NK-92 treated with Interleukin-12 subunit alpha and Interleukin-12 subunit beta, amount 100 ng/mL, for 24 hours (cell line): ENCODE measurements around the gene PTGIR.

Source experiments
- DNase-seq: peaks from one replicate; lab custom pipeline; 2025; lab: John Stamatoyannopoulos, UW

Gene PTGIR

DNA sequence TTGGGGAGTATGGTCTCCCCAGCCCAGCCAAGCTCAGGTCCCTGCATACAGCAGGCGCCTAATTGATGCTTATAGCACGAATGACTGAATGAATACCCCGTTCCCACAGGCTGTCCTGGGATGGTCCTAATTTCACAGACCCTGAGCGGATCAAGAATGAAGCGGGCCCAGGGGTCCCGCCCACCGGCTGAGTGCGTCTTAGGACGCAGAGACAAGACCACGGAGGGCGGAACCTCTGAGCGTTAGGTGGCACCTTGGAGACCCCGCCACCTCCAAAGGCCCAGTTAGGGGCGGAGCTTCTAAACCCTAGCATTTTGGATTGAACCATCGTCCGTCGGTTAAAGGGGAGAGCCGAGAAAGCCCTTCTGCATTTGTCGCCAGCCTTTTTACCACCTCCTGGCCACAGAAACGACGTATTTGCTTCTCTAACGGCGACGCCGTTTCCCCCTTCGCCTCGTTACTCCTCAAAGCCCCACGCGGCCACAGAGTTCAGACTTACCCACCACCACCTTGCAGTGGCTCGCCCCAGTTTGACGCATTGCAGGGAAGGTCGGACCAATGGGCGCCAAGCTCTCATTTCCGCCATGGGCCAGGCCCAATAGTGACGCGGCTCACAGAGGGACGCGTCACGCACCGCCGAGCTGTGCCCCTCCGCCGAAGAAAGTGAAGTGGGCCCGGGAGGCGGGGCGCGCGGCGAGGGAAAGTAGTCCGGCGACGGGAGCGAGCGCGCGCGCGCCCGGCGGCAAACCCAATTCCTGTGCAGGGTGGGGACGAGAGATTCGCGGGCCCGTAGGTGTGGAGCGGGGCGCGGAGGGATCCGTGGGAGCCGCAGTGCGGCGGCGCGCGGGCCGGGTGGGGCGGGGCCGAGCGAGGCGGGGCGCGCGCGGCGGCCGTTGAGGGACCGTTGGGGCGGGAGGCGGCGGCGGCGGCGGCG, 24.2 kb downstream of the PTGIR start:
- peak; percentile 92 for DNase-seq

DNA sequence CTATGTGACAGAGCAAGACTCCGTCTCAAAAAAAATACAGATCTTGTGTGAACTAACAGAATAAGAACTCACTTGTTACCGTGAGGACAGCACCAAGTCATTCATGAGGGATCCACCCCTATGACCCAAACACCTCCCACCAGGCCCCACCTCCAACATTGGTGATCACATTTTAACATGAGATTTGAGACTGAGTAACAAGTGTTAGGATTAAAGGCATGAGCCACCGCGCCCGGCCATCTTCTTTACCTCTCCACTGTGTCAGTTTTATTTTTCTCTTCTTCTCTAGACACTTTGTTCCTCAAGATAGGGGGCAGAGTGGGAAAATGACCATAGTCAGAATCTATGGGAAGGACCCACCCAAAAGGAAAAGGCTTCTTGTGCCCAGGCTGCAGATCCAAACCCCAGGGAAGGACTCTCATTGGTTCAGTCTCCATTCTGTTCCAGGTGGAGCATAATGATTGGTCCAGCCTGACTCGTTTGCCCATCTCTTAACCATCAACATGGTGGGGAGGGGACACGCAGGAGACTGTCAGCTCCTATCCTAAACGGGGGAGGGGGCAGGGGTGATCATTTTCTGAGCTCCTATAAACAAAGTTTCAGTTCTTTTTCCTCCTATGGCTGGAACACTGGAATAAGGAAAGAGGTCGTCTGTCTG, 25.0 kb downstream of the PTGIR start:
- no peak for DNase-seq

DNA sequence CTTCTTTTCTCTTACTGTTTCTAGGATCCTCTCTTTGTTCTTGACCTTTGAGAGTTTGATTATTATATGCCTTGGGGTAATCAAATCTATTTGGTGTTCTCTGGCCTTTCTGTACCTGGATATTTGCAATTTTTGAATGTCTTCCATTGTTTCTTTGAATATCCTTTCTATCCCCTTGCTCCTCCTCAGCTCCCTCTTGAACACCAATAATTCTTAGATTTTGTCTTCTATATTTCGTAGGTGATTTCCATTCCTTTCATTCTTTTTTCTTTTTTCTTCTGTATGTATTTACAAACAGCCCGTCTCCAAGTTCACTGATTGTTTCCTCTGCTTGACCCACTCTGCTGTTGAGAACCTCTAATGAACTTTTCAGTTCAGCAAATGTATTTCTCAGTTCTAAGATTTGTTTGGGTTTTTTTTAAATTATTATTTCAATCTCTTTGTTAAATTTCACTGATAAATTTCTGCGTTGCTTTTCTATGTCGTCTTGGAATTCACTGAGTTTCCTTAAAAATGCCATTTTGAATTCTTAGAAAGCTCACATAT, 26.4 kb downstream of the PTGIR start:
- DNase-seq: no peak

DNA sequence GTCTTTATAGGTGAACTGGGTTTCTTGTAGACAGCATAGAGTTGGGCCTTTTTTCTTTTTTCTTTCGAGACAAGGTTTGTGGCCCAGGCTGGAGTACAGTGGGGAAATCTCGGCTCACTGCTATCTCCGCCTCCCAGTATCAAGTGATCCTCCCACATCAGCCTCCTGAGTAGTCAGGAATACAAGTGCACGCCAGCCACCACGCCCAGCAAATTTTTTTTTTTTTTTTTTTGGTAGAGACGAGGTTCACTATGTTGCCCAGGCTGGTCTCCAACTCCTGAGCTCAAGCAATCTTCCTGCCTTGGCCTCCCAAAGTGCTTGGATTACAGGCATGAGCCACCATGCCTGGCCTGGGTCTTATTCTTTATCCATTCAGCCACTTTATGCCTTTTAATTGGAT, 28.9 kb downstream of the PTGIR start:
- DNase-seq: no peak

DNA sequence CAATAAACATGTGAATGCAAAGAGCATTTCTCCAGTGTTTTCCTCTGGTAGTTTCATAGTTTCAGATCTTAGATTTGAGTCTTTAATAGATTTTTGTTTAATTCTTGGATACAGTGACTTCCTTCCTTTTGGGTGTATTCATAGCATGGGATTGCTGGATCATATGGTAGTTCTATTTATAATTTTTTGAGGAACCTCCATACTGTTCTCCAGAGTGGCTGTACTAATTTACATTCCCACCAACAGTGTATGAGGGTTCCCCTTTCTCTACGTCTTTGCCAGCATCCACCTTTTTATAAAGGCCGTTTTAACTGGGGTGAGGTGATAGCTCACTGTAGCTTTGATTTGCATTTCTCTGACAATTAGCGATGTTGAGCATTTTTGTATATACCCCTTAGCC, 33.0 kb downstream of the PTGIR start:
- no peak for DNase-seq

DNA sequence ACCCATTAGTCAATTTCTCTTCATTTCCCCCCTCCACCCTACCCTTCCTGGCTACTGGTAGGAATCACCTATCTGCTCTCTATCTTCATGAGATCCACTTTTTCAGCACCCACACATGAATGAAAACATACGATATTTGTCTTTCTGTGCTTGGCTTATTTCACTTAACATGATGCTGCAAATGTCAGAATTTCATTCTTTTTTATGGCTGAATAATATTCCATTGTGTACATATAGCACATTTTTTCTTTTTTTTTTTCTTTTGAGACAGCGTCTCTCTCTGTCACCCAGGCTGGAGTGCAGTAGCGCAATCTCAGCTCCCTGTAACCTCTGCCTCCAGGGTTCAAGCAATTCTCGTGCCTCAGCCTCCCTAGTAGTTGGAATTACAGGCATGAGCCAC, 33.6 kb downstream of the PTGIR start:
- DNase-seq: no peak

DNA sequence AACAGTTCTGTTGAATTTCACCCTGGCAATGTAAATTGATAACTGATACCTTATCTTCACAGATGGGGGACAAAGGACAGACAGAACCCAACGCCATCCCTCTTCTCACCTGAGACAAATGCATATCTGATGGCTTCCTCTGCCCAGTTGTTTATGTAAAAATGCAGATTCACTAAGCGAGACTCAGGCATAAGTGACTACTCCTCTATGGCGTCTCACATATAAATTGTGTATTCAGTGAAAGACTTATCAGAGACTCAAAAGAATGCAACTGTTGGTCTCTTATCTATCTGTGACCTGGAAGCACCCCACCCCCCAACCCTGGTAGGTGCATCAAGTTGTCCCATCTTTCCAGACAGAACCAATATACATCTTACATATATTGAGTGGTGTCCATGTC, 37.0 kb downstream of the PTGIR start:
- no peak for DNase-seq

DNA sequence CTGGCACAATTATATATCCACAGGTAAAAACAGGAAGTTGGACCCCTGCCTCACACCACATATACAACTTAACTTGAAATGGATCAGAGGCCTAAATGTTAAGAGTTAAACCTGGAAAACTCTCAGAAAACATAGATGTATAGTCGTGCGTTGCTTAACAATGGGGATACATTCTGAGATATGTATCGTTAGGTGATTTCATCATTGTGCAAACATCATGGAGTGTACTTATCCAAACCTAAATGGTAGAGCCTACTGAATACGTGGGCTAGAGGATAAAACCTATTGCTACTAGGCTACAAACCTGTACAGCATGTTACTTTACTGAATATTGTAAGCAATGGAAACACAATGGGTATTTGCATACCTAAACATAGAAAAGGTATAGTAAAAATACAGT, 38.6 kb downstream of the PTGIR start:
- no peak for DNase-seq

DNA sequence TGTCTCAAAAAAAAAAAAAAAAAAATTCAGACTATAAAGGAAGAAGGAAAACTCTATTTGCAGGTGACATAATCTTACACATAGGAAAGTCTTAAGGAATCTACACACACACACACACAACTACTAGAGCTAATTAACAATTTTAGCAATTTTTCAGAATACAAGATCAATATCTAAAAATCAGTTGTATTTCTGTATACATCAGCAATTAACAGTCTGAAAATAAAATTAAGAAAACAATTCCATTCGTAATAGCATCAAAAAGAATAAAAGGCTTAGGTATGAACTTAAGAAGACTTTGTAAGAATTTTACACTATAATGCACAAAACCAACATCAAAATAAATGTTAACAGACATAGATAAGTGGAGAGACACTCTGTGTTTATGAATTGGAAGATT, 39.4 kb downstream of the PTGIR start:
- no peak for DNase-seq

DNA sequence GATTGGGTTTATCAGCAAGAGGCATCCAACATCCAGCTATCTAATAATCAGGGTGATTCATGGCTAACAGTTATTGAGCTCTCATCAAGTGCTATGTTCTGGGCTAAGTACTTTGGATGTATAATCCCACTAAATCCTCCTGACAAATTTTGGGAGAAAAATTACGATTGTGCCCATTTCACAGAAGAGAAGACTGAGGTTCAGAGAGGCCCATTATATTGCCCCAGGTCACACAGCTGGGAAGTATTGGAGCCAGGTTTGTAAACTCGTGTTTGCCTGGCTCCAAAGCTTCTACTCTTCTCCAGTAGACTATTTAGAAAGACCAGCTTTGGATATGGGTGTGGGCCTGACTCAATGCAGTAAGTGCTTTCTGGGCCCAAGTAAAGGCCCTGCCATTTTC, 44.6 kb downstream of the PTGIR start:
- no peak for DNase-seq

DNA sequence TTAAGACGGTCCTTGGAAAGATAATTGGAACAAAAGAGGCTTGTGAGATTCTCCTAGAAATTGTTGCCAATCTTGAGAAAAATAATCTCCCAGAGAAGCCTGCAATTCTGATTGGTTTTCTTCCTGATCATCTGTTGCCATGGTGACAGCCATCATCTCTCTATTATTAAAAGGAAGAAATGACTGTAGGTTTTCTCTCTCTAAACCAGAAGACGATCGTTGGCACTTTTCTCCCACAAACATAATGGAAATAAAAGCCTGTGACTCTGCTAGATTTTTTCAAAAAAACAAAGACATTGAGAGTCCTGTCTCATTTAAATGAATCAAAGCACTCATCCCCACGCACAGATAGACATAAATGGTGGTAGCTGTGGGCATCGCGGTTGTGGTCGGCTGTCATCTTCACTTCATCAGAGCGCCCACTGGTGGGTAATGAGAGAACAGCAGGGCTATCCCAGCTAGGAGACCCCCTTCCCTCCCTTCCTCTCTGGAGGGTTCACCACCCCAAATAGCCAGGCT, 45.5 kb downstream of the PTGIR start:
- DNase-seq: no peak

DNA sequence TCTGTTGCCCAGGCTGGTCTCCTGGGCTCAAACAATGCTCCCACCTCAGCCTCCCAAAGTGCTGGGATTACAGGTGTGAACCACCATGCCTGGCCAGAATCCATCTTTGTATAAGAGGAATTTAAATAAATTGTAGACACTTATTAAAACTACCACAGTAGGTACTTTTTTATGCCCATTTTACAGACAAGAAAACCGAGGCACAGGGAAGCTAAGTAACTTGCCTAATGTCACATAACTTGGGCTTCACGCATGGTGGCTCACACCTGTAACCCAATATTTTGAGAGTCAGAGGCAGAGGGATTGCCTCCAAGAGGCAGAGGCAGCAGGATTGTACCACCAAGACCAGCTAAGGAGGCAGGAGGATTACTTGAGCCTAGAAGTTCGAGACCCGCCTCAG, 46.4 kb downstream of the PTGIR start:
- no peak for DNase-seq

DNA sequence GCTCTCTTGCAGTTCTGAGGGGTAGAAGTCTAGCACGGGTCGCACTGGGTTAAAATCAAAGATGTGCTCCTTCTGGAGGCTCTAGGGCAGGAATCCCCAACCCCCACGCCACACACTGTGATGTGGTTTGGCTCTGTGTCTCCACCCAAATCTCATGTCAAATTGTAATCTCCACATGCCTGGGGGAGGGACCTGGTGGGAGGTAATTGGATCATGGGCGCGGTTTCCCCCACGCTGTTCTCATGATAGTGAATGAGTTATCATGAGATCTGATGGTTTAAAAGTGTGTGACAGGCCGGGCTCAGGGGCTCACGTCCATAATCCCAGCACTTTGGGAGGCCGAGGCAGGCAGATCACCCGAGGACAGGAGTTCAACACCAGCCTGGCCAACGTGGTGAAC, 50.4 kb downstream of the PTGIR start:
- DNase-seq: no peak

DNA sequence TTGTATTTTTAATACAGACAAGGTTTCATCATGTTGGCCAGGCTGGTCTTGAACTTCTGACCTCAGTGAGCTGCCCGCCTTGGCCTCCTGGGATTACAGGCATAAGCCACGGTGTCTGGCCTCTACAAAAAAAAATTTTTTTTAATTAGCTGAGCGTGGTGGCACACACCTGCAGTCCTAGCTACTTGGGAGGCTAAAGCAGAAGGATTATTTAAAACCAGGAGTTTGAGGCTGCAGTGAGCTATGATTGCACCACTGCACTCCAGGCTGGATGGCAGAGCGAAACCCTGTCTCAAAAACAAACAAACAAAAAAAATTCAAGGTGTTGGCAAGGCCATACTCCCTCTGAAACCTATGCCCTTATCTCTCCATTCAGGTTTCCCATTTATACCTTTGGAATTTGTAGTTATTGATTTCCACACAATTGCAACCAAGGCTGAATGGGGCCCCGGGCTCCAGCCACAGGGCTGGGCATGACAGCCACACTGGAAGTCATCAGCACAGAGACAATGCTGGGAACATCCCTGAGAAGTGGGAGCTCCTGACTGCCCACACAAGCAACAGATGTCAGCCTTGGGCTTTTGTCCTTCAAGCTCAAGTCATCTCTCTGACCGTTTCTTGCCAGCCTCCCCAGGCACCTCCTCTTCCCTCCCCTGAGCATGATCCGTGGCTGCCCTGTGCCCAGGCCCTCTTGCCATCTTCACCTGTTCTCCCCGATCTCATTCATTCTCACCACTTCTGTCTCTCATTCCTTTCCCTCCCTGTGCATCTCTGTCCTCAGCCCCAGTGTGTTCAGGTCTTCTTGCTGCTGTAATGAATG, 51.0 kb downstream of the PTGIR start:
- no peak for DNase-seq

DNA sequence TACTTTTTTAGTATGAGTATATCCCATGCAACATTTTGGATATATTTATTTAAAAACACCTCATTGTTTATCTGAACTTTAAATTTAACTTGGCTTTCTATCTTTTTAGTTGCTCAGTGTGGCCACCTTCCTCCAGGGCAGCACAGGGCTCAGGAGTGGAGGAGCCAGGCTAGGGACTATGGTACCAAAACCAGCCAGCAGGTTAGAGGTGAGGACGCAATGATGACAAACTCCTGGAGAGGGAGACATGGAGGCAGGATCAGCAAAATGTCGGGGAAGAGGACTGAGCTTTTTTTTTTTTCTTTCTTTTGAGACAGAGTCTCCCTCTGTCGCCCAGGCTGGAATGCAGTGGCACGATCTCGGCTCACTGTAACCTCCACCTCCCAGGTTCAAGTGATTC, 53.4 kb downstream of the PTGIR start:
- DNase-seq: no peak
